ENCODE measurements around the gene SOX11. TPM values are rescaled to one million over a fixed set of nuclear protein-coding genes. Genes with fewer than 3 reads are reported as not detected.

Gene SOX11
- polyA plus RNA-seq, 2 donors, result not detected

DNA sequence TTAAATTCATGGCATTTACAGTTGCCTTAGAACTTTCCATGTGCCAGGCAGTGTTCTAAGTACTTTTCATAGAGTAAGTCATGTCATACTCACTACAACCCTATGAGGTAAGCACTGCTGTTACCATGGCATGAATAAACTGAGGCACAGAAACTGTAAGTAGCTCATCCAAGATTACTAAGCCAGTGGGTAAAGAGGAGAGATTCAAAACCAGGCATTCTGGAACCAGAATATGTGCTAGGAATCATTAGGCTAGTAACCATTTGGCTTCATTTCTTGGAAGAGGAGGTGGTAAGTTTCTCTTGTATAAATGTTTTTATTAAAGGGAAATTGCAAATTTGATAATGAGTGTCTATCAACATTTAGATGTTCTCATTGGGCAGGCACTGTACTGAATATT, 35.1 kb downstream of the SOX11 start:
- Histone ChIP-seq H3K36me3 (ENCODE audit: control insufficient read depth in 2 of 2, insufficient read depth in 2 of 2, low read length in 1 of 2) (no peaks in the 10 kb centered on the region), H3K4me1 (ENCODE audit: control insufficient read depth in 2 of 2, insufficient read depth in 2 of 2, low read length in 1 of 2) (no peaks in the 10 kb centered on the region), H3K27ac (ENCODE audit: low read depth in 2 of 2, low read length in 1 of 2) (no peak overlapping the region), H3K9me3 (ENCODE audit: control insufficient read depth in 2 of 2, insufficient read depth in 1 of 2, low read depth in 1 of 2, low read length in 1 of 2) (no peaks in the 10 kb centered on the region), H3K27me3 (ENCODE audit: control insufficient read depth in 1 of 2, insufficient read depth in 2 of 2, low read length in 2 of 2) (no peaks in the 10 kb centered on the region), H3K4me3 (ENCODE audit: low read depth in 1 of 2, low read length in 2 of 2) (no peak overlapping the region)

DNA sequence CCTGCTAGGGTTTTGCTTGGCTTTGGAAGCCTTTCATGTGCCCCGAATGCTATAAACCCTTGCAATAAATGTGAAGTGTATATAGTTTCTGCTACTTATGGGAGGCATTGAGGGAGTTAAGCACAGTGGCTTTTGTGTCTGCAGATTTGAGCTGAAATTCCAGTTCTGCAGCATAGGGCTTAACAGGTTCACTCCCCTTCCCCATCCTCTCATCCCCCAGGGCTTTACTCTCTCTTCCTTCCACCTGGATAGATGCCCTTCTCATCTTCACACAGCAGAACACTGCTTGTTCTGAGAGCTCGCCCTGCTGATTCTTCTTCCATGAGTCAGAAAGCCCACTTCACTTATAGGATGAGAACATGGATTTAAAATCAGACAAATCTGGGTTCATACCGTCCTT, 37.2 kb downstream of the SOX11 start:
- Histone ChIP-seq H3K9me3 (ENCODE audit: control insufficient read depth in 2 of 2, insufficient read depth in 1 of 2, low read depth in 1 of 2, low read length in 1 of 2) (no peaks in the 10 kb centered on the region), H3K4me3 (ENCODE audit: low read depth in 1 of 2, low read length in 2 of 2) (no peak overlapping the region), H3K27ac (ENCODE audit: low read depth in 2 of 2, low read length in 1 of 2) (no peak overlapping the region), H3K36me3 (ENCODE audit: control insufficient read depth in 2 of 2, insufficient read depth in 2 of 2, low read length in 1 of 2) (no peaks in the 10 kb centered on the region), H3K4me1 (ENCODE audit: control insufficient read depth in 2 of 2, insufficient read depth in 2 of 2, low read length in 1 of 2) (no peaks in the 10 kb centered on the region), H3K27me3 (ENCODE audit: control insufficient read depth in 1 of 2, insufficient read depth in 2 of 2, low read length in 2 of 2) (no peaks in the 10 kb centered on the region)
- 66 to 67% methylated on average over 3 of the region's 3 CpGs for WGBS, 2 donors

DNA sequence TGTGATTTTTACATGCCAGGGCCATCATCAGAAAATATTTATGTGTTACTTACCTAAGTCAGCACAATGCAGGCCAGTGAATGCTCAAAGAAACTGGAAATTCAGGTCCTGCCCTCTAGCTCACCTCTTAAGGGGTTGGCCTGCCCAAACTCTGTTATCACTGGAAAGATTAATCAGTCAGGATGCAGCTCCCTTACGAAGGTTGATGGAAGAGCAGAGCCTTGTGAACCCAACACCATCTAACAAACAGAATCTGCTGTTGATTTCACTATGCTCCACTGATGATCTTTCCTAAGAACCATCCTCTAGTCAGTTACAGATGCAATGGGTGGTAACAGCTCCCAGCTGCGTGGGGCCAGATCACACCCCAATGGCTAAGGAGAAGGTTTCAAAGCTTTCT, 38.2 kb downstream of the SOX11 start:
- Histone ChIP-seq H3K27me3 (ENCODE audit: control insufficient read depth in 1 of 2, insufficient read depth in 2 of 2, low read length in 2 of 2) (no peaks in the 10 kb centered on the region), H3K4me1 (ENCODE audit: control insufficient read depth in 2 of 2, insufficient read depth in 2 of 2, low read length in 1 of 2) (no peaks in the 10 kb centered on the region), H3K27ac (ENCODE audit: low read depth in 2 of 2, low read length in 1 of 2) (no peak overlapping the region), H3K9me3 (ENCODE audit: control insufficient read depth in 2 of 2, insufficient read depth in 1 of 2, low read depth in 1 of 2, low read length in 1 of 2) (peaks cover 0 to 5% of the 10 kb centered on the region in 2 donors), H3K36me3 (ENCODE audit: control insufficient read depth in 2 of 2, insufficient read depth in 2 of 2, low read length in 1 of 2) (no peaks in the 10 kb centered on the region), H3K4me3 (ENCODE audit: low read depth in 1 of 2, low read length in 2 of 2) (no peak overlapping the region)
- WGBS, 2 donors, result 65 to 74% methylated on average over 2 of the region's 2 CpGs

DNA sequence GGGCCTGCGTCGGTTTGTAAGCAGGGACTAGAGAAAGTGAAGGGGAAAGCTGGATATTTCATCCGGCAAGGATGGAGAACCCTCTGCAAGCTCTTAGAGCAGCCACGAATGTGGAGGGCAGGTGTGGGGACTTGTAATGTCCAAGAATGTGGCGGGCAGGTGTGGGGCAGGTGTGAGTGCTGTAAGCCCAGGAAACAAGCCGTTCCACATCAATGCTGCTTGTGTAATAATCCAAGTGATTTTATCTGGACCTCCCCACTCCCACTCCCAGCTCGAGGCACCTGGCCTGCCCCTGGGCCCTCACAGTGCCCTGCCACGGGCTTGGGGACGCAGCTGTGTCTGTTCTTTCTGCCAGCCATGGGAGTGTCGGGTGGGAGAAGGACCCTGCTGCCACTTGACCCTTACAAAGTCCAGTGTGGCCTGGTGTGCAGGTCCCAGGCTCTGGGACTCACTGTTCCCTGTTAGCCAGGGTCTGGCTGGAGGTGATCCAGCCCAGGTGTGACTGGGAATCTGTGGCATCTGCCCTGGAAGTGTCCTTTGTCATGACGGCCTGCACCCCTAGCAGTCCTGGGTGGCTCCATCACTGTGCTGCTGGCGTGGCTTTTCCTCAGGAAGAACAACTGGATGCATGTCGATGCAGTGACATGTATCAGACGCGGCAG, 42.8 kb downstream of the SOX11 start:
- H3K27me3 ChIP-seq (ENCODE audit: control insufficient read depth in 1 of 2, insufficient read depth in 2 of 2, low read length in 2 of 2), result no peaks in the 10 kb centered on the region
- peaks cover 0 to 5% of the 10 kb centered on the region in 2 donors for H3K9me3 ChIP-seq (ENCODE audit: control insufficient read depth in 2 of 2, insufficient read depth in 1 of 2, low read depth in 1 of 2, low read length in 1 of 2)
- H3K4me3 ChIP-seq (ENCODE audit: low read depth in 1 of 2, low read length in 2 of 2), result no peak overlapping the region
- H3K27ac ChIP-seq (ENCODE audit: low read depth in 2 of 2, low read length in 1 of 2), result no peak overlapping the region
- WGBS, 2 donors, result 77 to 86% methylated on average over 15 of the region's 15 CpGs
- H3K4me1 ChIP-seq (ENCODE audit: control insufficient read depth in 2 of 2, insufficient read depth in 2 of 2, low read length in 1 of 2), result no peaks in the 10 kb centered on the region
- no peaks in the 10 kb centered on the region for H3K36me3 ChIP-seq (ENCODE audit: control insufficient read depth in 2 of 2, insufficient read depth in 2 of 2, low read length in 1 of 2)

DNA sequence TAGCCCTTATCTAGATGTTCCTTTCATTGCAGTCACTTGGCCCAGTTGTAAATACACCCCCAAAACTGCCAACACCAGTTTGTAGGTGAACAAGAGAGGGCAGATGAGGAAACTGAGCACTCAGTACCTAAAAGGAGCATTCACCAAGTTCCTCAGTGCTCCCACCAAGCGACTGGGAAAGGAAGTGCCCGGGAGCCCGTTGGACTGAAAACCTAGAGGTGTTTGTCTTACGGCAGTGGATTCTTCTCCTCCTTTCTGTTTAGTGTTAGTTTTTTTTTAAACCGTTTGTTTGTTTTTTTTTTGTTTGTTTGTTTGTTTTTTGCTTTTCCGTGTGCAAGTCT, 43.3 kb downstream of the SOX11 start:
- Histone ChIP-seq H3K36me3 (ENCODE audit: control insufficient read depth in 2 of 2, insufficient read depth in 2 of 2, low read length in 1 of 2) (no peaks in the 10 kb centered on the region), H3K9me3 (ENCODE audit: control insufficient read depth in 2 of 2, insufficient read depth in 1 of 2, low read depth in 1 of 2, low read length in 1 of 2) (peaks cover 0 to 5% of the 10 kb centered on the region in 2 donors), H3K4me3 (ENCODE audit: low read depth in 1 of 2, low read length in 2 of 2) (no peak overlapping the region), H3K27me3 (ENCODE audit: control insufficient read depth in 1 of 2, insufficient read depth in 2 of 2, low read length in 2 of 2) (no peaks in the 10 kb centered on the region), H3K27ac (ENCODE audit: low read depth in 2 of 2, low read length in 1 of 2) (no peak overlapping the region), H3K4me1 (ENCODE audit: control insufficient read depth in 2 of 2, insufficient read depth in 2 of 2, low read length in 1 of 2) (no peaks in the 10 kb centered on the region)
- 83 to 86% methylated on average over 6 of the region's 6 CpGs for WGBS, 2 donors

DNA sequence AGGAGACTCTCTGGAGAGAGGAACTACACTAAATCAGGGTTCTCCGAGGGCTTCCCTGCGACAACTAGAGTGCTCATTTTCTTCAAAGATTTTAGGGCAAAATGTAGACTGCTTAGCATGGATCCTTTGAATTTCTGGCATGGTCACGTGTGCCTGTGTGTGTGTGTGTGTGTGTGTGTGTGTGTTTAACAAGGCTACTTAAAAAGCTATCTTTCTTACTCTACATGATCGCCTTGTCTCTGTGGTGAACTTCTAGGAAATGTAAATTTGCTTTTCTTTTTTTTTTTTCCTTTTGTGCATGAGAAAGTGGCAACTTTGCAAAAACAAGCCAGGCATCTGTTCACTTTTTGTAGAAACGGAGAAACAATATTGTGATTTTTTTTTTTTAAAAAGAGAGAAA, 43.9 kb downstream of the SOX11 start:
- 62 to 66% methylated on average over 5 of the region's 5 CpGs for WGBS, 2 donors
- Histone ChIP-seq H3K4me1 (ENCODE audit: control insufficient read depth in 2 of 2, insufficient read depth in 2 of 2, low read length in 1 of 2) (peaks cover 0 to 2% of the 10 kb centered on the region in 2 donors), H3K27me3 (ENCODE audit: control insufficient read depth in 1 of 2, insufficient read depth in 2 of 2, low read length in 2 of 2) (no peaks in the 10 kb centered on the region), H3K4me3 (ENCODE audit: low read depth in 1 of 2, low read length in 2 of 2) (no peak overlapping the region), H3K36me3 (ENCODE audit: control insufficient read depth in 2 of 2, insufficient read depth in 2 of 2, low read length in 1 of 2) (no peaks in the 10 kb centered on the region), H3K9me3 (ENCODE audit: control insufficient read depth in 2 of 2, insufficient read depth in 1 of 2, low read depth in 1 of 2, low read length in 1 of 2) (peaks cover 0 to 5% of the 10 kb centered on the region in 2 donors), H3K27ac (ENCODE audit: low read depth in 2 of 2, low read length in 1 of 2) (no peak overlapping the region)

DNA sequence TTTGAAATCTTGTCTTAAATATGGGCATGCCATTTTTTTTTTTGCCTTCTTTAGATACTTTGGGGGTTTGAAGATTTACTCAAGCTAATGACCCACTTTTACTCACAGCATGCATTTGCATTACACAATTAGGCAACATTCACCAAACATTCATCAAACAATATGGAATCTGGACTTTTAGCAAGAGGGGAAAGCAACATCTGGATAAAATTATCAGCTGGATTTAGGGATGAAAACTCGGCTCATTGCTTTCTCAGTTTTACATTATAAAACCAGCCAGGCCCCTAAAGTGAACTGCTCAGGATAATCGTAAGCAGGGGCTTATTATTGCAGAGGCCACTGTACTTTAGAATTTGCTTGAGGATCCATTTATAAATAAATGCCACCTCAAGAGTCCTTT, 44.7 kb downstream of the SOX11 start:
- Histone ChIP-seq H3K9me3 (ENCODE audit: control insufficient read depth in 2 of 2, insufficient read depth in 1 of 2, low read depth in 1 of 2, low read length in 1 of 2) (peaks cover 0 to 5% of the 10 kb centered on the region in 2 donors), H3K36me3 (ENCODE audit: control insufficient read depth in 2 of 2, insufficient read depth in 2 of 2, low read length in 1 of 2) (no peaks in the 10 kb centered on the region), H3K27me3 (ENCODE audit: control insufficient read depth in 1 of 2, insufficient read depth in 2 of 2, low read length in 2 of 2) (no peaks in the 10 kb centered on the region), H3K27ac (ENCODE audit: low read depth in 2 of 2, low read length in 1 of 2) (no peak overlapping the region), H3K4me1 (ENCODE audit: control insufficient read depth in 2 of 2, insufficient read depth in 2 of 2, low read length in 1 of 2) (peaks cover 0 to 2% of the 10 kb centered on the region in 2 donors), H3K4me3 (ENCODE audit: low read depth in 1 of 2, low read length in 2 of 2) (no peak overlapping the region)
- WGBS, 2 donors, result 83 to 87% methylated on average over 2 of the region's 2 CpGs

DNA sequence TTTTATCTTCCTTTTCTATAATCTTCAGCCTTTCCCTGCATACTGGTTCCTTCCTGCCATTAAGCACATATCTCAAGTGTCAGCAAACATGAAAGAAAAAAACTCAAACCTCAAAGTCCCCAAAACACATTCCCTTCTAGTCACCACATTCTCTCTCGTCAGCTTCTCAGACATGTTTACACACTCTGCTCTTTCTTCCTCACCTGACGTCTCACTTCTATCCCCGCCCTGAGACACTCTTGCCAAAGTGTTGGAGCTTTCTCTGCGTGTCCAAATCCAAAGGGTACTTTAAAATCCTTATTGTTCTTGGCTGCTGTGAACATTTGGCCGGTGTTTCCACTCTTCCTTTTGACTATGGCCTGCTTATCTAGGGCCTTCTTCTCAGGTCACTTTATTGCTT, 47.9 kb downstream of the SOX11 start:
- no peaks in the 10 kb centered on the region for H3K36me3 ChIP-seq (ENCODE audit: control insufficient read depth in 2 of 2, insufficient read depth in 2 of 2, low read length in 1 of 2)
- no peak overlapping the region for H3K4me3 ChIP-seq (ENCODE audit: low read depth in 1 of 2, low read length in 2 of 2)
- H3K27ac ChIP-seq (ENCODE audit: low read depth in 2 of 2, low read length in 1 of 2), result no peak overlapping the region
- H3K4me1 ChIP-seq (ENCODE audit: control insufficient read depth in 2 of 2, insufficient read depth in 2 of 2, low read length in 1 of 2), result peaks cover 0 to 2% of the 10 kb centered on the region in 2 donors
- no peaks in the 10 kb centered on the region for H3K9me3 ChIP-seq (ENCODE audit: control insufficient read depth in 2 of 2, insufficient read depth in 1 of 2, low read depth in 1 of 2, low read length in 1 of 2)
- H3K27me3 ChIP-seq (ENCODE audit: control insufficient read depth in 1 of 2, insufficient read depth in 2 of 2, low read length in 2 of 2), result no peaks in the 10 kb centered on the region
- 33 to 43% methylated on average over 5 of the region's 5 CpGs for WGBS, 2 donors

DNA sequence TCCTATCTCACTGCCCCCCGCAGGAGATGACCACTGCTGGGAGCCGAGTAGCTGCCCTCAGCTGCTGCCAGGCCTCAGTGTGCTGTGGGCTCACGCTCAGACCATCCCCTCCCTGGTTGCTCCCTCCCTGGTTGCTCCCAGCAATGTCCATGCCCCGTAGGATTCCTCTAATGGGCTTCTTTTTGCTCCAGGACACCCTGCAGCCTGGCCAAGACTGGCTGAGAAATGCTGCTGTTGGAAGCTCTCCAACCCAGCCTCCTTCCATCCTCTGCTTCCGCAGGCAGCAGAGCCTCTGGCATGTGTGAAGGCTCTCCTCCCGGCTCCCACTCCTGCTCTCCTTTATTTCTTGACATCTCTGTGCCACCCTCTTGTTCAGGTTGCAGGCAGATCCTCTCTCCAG, 48.6 kb downstream of the SOX11 start:
- H3K27me3 ChIP-seq (ENCODE audit: control insufficient read depth in 1 of 2, insufficient read depth in 2 of 2, low read length in 2 of 2), result no peaks in the 10 kb centered on the region
- H3K36me3 ChIP-seq (ENCODE audit: control insufficient read depth in 2 of 2, insufficient read depth in 2 of 2, low read length in 1 of 2), result no peaks in the 10 kb centered on the region
- 63 to 73% methylated on average over 6 of the region's 6 CpGs for WGBS, 2 donors
- no peak overlapping the region for H3K27ac ChIP-seq (ENCODE audit: low read depth in 2 of 2, low read length in 1 of 2)
- no peak overlapping the region for H3K4me3 ChIP-seq (ENCODE audit: low read depth in 1 of 2, low read length in 2 of 2)
- no peaks in the 10 kb centered on the region for H3K9me3 ChIP-seq (ENCODE audit: control insufficient read depth in 2 of 2, insufficient read depth in 1 of 2, low read depth in 1 of 2, low read length in 1 of 2)
- H3K4me1 ChIP-seq (ENCODE audit: control insufficient read depth in 2 of 2, insufficient read depth in 2 of 2, low read length in 1 of 2), result peaks cover 0 to 2% of the 10 kb centered on the region in 2 donors

DNA sequence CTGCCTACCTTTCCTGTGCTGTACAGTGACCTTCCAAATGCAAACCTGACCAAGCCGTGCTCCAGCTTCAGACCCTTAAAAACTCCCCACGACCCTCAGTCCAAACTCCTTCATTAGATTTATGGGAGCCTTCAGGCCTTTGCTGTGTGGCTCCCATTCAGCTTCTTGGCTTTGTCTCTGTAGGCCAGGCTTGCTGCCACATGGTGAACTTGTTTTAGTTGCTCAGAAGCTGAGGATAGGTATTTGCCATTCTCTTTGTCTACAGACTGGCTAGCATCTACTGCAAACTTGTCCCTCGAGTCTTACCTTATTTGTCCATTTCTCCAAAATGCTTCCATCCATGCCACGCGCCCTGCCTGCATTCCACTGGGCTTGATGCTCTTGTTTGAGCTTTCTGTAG, 49.1 kb downstream of the SOX11 start:
- no peak overlapping the region for H3K4me3 ChIP-seq (ENCODE audit: low read depth in 1 of 2, low read length in 2 of 2)
- H3K4me1 ChIP-seq (ENCODE audit: control insufficient read depth in 2 of 2, insufficient read depth in 2 of 2, low read length in 1 of 2), result peaks cover 0 to 2% of the 10 kb centered on the region in 2 donors
- no peaks in the 10 kb centered on the region for H3K27me3 ChIP-seq (ENCODE audit: control insufficient read depth in 1 of 2, insufficient read depth in 2 of 2, low read length in 2 of 2)
- no peak overlapping the region for H3K27ac ChIP-seq (ENCODE audit: low read depth in 2 of 2, low read length in 1 of 2)
- no peaks in the 10 kb centered on the region for H3K9me3 ChIP-seq (ENCODE audit: control insufficient read depth in 2 of 2, insufficient read depth in 1 of 2, low read depth in 1 of 2, low read length in 1 of 2)
- no peaks in the 10 kb centered on the region for H3K36me3 ChIP-seq (ENCODE audit: control insufficient read depth in 2 of 2, insufficient read depth in 2 of 2, low read length in 1 of 2)
- WGBS, 2 donors, result 79 to 80% methylated on average over 5 of the region's 5 CpGs
